ENCODE data around the gene COIL. TPM values are rescaled to one million over a fixed set of nuclear protein-coding genes. Genes with fewer than 3 reads are reported as not detected.

Gene COIL
- total and polyA plus RNA-seq, 9 of the 15 experiments (the other 6 are each of a cell fraction or from before 2014, with no cell fraction given): 23.9 to 41.3 (median 28.7) TPM

DNA sequence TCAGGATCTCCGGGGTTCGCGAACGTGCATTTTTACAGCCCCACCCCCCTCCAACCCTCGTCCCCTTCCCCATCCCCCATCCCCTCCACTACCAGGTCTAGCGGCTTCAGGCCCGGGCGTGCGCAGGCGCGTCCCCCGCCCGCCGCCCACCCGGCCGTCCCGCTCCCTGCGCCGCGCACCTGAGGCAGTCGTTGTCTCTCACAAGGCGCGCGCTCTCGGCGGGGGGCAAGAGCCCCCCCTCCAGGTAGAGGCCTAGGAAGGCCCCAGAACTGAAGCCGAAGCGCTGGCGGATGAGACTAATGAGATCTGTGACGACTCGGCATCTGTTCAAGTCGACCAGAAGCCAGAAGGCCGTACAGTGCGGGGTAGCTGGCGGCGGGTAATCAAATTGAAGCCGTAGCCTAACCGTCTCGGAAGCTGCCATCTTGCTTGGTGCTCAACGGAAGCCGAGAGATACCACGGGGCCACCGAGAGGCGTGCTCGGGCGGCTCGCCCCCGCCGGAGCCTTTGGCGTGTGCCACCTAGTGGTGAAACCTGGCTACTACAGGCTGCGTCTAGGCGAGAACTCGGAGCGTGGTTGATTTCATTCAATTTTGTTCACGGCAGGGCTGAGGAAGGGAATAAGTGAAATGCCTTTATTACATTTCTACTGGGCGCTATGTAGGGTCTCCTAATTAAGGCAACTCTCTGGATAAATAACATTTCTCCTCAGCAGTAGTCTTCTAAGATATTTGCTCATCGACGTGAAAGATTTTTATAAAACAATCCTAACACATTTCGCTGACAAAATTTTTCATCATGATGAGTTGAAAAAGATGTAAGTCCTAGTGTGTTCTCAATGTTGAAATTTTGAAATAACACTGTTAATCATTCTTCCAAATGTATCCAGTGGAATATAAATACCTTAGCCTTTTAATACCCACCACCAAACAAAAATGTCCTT, at the start of gene COIL (continued):
- TF ChIP-seq, protein P1, sequence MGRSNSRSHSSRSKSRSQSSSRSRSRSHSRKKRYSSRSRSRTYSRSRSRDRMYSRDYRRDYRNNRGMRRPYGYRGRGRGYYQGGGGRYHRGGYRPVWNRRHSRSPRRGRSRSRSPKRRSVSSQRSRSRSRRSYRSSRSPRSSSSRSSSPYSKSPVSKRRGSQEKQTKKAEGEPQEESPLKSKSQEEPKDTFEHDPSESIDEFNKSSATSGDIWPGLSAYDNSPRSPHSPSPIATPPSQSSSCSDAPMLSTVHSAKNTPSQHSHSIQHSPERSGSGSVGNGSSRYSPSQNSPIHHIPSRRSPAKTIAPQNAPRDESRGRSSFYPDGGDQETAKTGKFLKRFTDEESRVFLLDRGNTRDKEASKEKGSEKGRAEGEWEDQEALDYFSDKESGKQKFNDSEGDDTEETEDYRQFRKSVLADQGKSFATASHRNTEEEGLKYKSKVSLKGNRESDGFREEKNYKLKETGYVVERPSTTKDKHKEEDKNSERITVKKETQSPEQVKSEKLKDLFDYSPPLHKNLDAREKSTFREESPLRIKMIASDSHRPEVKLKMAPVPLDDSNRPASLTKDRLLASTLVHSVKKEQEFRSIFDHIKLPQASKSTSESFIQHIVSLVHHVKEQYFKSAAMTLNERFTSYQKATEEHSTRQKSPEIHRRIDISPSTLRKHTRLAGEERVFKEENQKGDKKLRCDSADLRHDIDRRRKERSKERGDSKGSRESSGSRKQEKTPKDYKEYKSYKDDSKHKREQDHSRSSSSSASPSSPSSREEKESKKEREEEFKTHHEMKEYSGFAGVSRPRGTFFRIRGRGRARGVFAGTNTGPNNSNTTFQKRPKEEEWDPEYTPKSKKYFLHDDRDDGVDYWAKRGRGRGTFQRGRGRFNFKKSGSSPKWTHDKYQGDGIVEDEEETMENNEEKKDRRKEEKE (IDR thresholded peaks at IDR 0.05; ENCODE audit: borderline replicate concordance in 1 of 2, control insufficient read depth in 1 of 2, low read depth in 2 of 2, low read length in 1 of 2): no peak
- TF ChIP-seq ZNF384 (IDR thresholded peaks at IDR 0.05; ENCODE audit: low read depth, low read length) (no peak), ATF7 (IDR thresholded peaks at IDR 0.05) (peak; percentile 77), KAT8 (IDR thresholded peaks at IDR 0.05; ENCODE audit: low read depth) (no peak), CCAR2 (IDR thresholded peaks at IDR 0.05; ENCODE audit: low read depth, low read length) (no peak), POLR3G (IDR thresholded peaks at IDR 0.05; ENCODE audit: extremely low read depth, insufficient read length, insufficient replicate concordance) (no peak), POLR2G (IDR thresholded peaks at IDR 0.05; ENCODE audit: low read depth, low read length) (peak; percentile 92), HMGN3 (IDR thresholded peaks at IDR 0.05; ENCODE audit: borderline replicate concordance, extremely low read depth, insufficient read length, low read depth, low read length) (no peak), CAMTA2 (CRISPR knock-in tag; conservative IDR thresholded peaks at IDR 0.05) (no peak), ZNF551 (CRISPR knock-in tag; IDR thresholded peaks at IDR 0.05) (no peak), PCBP2 (IDR thresholded peaks at IDR 0.05; ENCODE audit: low read depth, low read length, poor library complexity, severe bottlenecking) (no peak)
- TF ChIP-seq, protein P2, sequence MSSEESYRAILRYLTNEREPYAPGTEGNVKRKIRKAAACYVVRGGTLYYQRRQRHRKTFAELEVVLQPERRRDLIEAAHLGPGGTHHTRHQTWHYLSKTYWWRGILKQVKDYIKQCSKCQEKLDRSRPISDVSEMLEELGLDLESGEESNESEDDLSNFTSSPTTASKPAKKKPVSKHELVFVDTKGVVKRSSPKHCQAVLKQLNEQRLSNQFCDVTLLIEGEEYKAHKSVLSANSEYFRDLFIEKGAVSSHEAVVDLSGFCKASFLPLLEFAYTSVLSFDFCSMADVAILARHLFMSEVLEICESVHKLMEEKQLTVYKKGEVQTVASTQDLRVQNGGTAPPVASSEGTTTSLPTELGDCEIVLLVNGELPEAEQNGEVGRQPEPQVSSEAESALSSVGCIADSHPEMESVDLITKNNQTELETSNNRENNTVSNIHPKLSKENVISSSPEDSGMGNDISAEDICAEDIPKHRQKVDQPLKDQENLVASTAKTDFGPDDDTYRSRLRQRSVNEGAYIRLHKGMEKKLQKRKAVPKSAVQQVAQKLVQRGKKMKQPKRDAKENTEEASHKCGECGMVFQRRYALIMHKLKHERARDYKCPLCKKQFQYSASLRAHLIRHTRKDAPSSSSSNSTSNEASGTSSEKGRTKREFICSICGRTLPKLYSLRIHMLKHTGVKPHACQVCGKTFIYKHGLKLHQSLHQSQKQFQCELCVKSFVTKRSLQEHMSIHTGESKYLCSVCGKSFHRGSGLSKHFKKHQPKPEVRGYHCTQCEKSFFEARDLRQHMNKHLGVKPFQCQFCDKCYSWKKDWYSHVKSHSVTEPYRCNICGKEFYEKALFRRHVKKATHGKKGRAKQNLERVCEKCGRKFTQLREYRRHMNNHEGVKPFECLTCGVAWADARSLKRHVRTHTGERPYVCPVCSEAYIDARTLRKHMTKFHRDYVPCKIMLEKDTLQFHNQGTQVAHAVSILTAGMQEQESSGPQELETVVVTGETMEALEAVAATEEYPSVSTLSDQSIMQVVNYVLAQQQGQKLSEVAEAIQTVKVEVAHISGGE (CRISPR knock-in tag; IDR thresholded peaks at IDR 0.05): peak in 2 of 3 experiments; percentile 48 to 79; a peak in 3 of 6 replicates
- TF ChIP-seq, protein P3, sequence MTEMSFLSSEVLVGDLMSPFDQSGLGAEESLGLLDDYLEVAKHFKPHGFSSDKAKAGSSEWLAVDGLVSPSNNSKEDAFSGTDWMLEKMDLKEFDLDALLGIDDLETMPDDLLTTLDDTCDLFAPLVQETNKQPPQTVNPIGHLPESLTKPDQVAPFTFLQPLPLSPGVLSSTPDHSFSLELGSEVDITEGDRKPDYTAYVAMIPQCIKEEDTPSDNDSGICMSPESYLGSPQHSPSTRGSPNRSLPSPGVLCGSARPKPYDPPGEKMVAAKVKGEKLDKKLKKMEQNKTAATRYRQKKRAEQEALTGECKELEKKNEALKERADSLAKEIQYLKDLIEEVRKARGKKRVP (CRISPR knock-in tag; IDR thresholded peaks at IDR 0.05): no peak
- TF ChIP-seq, protein P4, sequence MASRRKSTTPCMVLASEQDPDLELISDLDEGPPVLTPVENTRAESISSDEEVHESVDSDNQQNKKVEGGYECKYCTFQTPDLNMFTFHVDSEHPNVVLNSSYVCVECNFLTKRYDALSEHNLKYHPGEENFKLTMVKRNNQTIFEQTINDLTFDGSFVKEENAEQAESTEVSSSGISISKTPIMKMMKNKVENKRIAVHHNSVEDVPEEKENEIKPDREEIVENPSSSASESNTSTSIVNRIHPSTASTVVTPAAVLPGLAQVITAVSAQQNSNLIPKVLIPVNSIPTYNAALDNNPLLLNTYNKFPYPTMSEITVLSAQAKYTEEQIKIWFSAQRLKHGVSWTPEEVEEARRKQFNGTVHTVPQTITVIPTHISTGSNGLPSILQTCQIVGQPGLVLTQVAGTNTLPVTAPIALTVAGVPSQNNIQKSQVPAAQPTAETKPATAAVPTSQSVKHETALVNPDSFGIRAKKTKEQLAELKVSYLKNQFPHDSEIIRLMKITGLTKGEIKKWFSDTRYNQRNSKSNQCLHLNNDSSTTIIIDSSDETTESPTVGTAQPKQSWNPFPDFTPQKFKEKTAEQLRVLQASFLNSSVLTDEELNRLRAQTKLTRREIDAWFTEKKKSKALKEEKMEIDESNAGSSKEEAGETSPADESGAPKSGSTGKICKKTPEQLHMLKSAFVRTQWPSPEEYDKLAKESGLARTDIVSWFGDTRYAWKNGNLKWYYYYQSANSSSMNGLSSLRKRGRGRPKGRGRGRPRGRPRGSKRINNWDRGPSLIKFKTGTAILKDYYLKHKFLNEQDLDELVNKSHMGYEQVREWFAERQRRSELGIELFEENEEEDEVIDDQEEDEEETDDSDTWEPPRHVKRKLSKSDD (conservative IDR thresholded peaks at IDR 0.05; ENCODE audit: low read length): no peak
